ENCODE results near the gene RAP2B.
"Not testable (repeated sequence)": the region's sequence is repeated elsewhere in the genome, so short reads cannot be mapped to it uniquely, and the experiment has no call there.

The RAP2B gene

DNA sequence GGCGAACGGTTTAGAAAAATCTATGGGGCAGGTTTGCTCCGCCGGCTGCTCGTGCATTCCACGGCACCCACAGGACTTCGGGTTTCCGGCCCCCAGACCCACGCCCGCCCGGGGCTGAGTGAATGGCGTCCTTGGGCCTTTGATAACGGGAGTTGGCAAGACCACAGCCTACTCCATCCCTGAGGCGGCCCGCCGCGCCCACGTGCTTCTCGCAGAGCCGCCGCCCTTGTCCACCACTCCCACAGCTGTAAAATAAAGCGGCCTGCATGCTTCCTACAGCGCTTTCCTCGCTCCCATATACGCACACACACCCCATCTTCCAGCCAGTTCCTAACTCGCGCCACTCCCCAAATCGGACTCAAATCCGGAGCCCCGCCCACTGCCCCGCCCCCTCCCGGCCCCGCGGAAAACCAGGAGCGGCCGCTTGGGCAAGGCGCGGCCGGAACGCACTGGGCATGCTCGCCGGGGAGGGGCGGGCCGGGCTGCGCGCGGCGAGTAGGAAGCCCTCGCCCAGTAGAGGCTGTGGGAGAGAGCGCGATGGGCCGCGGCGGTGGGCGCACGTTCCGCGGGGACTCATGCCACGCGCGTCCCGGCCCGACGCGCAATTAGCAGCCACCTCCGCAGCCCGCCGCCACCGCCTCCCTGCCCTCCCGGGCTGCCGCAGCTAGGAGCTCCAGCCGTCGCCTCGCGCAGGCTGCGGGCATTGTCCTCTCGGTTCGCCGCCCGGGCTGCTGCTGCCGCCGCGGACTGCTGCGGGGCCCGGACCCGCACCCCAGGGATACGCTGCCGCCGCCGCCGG is at the start of gene RAP2B:
Gene RAP2B, plus strand, starts transcription at position 513 of the 799 bp plus-strand sequence. CDS start 468 bp downstream, outside the sequence.
- peak; percentile 96 for DNase-seq

DNA sequence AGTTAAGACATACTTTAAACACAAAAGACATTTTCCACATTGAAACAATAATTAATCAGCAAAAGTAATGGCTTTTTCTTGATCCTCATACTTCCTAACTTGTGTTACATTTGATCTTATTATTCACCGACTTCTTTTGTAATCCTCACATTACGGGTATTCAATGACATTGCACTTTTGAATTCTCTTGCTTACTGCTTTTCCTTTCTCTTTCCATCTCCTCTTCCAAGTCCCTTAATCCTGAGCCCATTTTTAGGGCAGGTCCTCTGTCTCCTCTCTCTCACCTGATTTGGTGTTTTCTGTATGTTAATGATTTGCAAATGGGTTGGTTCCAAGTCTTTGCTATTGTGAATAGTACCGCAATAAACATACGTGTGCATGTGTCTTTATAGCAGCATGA is 48.5 kb upstream of the RAP2B start:
- no peak for DNase-seq

DNA sequence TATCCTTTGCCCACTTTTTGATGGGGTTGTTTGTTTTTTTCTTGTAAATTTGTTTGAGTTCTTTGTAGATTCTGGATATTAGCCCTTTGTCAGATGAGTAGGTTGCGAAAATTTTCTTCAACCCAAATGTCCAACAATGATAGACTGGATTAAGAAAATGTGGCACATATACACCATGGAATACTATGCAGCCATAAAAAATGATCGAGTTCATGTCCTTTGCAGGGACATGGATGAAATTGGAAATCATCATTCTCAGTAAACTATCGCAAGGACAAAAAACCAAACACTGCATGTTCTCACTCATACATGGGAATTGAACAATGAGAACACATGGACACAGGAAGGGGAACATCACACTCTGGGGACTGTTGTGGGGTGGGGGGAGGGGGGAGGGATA is 47.8 kb upstream of the RAP2B start:
- not testable (repeated sequence) for DNase-seq

DNA sequence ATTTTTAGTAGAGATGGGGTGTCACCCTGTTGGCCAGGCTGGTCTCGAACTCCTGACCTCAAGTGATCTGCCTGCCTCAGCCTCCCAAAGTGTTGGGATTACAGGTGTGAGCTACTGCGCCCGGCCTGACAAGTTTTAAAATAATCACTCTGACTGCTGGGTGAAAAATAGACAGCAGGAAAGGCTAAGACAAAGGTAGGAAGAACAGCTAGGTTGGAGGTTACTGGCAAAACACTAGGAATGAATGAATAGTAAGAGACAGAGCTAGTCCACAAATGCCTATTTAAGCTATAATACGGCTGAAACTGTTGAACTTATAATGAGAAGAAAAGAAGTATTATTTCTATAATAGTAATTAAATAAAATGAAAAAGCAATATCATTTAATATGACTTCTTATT is 46.7 kb upstream of the RAP2B start:
- DNase-seq: no peak

DNA sequence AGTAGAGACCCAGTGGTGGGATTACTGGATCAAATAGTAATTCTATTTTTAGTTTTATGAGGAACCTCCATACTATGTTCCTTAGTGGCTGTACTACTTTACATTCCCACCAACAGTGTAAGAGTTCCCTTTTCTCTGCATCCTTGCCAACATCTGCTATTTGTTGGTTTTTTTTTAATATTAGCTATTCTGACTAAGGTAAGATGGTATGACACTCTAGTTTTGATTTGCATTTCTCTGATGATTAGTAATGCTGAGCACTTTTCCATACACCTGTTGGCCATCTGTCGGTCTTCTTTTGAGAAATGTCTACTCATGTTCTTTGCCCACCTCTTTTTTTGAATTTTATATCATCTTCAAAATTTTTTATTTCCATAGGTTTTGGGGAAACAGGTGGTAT is 34.2 kb upstream of the RAP2B start:
- DNase-seq: peak; percentile 54

DNA sequence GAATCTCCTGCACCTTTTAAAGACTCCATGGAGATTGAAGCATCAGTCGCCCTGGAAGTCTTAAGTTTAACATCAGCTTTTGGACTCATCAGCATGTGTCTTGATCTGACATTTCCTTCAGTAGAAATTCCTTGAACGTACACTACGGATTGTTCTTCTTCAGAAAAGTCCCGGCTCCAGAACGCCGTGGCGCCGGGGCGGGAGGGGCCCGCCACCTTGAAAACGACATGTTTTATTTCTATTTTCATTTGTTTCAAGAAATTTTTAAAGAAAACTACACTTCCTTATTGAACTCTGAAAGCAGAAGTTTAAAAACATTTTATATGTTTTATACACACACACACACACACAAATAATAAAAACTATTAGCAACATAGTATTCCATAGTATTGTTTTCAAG is 32.6 kb upstream of the RAP2B start:
- no peak for DNase-seq

DNA sequence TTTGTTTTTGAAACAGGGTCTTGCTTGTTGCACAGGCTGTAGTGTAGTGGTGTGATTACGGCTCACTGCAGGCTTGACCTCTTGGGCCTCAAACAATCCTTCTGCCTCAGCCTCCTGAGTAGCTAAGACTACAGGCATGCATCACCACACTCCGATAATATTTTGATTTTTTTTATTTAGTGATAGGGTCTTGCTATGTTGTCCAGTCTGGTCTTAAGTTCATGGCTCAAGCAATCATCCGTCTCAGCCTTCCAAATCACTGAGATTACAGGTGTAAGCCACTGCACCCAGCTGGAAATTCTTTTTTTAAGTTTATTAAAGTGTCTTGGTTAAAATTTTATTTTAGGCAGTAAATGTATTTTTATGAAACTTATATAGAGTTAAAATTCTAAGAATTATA is 32.2 kb upstream of the RAP2B start:
- DNase-seq: no peak

DNA sequence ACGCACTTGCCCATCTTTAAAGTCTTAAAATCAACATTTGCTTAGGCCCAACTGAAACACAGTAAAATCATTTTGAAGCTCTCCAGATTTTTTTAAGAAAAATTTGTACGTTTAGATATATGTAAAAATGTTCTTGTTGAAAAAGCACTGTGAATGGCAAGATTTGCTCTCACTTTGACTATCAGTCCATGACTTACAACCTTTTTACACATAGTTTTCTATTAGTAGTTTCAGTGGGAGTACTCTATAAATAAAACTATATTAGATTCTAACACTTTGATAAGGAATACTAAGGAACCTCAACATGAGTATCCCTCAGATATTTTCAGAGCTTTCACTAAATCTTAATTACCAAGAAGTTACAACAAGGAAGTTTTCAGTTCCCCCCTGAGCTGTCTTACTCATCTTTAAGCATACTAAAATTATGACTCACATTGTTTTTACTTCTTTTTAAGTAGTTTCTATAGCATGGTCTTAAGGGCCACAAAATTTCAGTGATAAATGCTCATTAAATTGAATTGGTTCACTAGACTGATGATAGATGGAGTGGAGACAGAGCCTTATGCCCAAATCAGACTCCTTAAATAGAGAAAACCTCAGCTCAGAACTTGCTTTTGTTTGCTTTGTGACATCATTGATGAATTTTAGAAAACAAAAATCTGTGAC is 31.6 kb upstream of the RAP2B start:
- DNase-seq: peak; percentile 87

DNA sequence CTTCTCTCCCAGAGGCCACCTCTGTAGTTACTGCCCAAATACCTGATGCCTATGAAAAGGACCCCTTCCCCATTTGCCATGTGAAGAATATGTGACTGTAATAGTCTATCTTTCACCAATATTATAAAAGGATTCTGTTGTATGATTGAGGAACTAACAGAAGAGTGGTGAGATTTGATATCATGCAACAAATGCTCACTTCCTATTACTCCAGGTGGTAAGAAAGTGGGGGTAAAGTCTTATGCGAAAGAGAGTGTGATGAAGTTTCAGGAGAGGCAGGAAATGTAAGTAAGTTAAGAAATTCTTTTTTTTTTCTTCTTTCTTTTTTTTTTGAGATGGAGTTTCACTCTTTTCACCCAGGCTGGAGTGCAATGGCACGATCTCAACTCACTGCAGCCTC is 24.4 kb upstream of the RAP2B start:
- no peak for DNase-seq

DNA sequence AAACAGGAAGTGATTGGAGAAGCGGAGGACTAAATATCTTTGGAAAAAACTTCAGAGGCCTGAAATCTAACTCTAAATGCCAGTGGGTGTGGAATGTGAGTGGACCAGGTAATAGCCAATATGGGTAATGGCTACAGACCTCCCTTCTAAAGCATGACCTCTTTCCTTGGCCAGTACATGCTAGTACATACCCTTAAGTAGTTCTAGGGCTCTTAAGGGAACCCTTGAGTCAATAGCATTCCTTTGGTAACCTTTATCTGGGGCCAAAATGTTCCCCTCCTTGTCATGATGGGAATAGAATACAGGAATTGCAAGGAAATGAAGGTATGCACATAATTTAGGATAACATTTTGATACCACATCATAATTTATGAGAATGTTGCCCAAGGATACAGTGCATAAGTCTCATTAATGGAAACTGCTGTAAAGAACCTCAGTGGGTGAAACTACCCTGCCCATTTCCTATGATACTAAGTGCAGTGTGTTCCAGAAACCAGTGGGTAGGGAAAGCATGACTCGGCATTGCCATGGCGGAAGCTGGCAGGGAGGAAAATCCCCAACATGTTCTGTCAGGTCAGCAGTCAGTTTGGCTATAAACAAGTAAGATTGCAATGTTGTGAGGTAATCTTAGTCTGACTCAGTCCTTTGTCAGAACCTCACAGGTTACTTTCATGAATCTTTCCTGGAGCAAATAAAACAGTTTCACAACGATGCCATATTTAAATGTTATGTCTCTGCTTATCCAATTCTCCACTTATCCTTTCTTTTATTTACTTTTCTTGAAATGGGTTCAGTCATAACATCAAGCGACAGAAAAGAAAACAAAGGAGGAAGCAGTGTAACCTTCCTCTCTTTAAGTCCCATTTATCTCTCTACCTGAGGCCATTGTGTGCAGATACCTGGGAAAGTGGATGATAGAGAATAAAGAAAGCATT is 23.5 kb upstream of the RAP2B start:
- DNase-seq: peak; percentile 87

DNA sequence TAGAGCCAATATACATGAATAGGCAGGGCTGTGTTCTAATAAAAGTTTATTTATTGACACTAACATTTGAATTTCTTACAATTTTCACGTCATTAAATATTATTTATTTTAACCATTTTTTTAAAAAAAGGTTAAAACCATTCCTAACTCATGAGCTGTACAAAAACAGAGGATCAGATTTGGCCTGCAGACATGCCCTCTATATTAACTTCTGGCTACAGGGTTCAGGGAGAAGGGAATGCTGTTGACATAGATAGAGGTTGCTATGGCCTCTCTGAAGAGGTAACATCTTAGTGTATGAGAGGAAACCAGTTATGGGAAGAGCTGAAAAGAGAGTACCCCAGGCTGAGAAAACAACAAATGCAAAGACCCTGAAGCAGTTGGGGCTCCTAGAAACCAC is 19.1 kb upstream of the RAP2B start:
- no peak for DNase-seq

DNA sequence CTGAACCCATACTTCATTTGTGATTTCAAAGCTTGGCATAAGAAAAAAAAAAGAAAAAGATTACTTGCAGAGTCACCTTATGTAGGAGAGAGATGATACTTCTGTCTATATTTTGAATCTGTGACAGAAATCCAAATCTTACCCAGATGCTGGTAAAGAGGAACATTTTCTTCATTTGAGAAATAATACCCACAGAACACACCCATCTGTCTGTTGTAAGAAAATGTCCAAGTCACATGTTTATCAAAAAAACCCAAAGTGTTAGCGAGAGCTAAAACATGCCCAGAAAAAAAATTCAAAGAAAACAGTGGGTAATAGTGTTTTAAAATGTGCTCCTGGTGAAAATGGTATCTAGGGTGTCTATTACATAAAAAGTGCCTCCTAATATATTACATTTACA is 18.0 kb upstream of the RAP2B start:
- no peak for DNase-seq

DNA sequence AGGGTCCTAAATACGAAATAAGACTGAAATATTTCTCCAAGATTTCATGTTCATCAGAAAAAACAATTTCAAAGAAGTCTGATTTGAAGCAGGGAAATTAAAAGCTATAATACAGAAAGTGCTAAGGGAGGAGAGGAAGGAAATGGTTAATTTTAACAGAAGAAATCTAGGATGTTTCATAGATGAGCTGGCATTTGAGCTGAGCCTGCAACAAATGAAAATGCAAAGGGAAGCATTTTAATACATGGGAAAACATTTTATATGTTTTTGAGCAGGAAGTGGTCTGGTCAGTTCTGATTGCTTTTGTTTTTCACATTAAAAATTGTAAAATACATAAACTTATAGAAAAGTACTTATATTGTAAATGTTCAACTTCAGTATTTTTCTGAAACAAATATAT is 17.2 kb upstream of the RAP2B start:
- DNase-seq: peak; percentile 73

DNA sequence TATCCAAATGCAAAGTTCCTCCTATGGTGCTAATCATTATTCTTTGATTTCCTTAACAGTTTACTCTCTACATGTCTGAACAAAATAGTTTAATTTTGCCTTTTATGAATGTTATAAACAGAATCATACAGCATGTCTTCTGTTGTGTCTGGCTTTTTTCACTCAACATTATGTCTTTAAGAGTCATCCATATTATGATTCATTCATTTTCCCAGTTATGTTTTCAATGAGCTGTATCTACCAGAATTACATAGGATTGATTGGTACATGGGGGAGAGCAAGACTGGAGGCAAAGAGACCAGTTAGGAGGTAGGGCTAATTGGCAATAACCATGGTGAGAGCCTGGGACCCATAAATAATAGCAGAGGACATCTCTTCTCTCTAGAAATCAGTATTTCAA is 16.6 kb upstream of the RAP2B start:
- peak; percentile 34 for DNase-seq

DNA sequence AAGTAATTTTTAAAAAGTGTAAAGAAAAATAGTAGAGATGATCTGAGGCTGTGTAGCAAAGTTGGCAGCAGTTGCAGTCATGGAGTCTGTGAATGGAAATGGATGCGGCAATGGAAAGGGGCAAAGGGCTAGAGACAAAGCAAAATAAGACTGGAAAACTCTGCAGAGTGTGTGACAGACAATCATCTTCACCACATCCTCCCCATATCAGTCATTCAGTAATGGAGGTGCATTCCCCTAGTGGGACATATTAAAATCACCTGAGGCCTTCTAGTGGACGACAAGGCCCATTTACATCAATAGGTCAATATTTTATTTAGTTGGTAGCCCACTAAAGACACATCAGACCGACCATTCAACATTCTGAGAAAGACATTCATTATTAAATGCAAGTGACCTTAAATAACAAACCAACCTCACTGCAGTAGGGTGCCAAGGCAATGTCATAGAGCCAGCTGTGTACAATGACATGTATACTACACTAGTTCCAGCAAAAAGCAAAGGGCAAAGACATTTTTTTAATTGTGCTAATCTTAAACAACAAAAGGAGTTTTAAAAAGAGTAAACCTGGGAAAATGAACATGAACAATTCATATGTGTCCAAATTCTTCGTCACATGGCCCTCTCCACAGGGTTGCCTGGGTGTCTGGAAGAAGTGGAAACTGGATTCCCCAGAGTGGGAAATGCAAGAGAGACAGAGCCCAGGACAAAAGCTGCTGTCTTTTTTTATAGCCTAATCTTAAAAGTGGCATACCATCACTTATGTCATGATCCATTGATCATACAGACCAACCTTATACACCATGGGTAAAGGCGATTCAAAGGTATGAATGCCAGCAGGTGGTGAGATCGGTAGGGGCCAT is 15.6 kb upstream of the RAP2B start:
- no peak for DNase-seq

DNA sequence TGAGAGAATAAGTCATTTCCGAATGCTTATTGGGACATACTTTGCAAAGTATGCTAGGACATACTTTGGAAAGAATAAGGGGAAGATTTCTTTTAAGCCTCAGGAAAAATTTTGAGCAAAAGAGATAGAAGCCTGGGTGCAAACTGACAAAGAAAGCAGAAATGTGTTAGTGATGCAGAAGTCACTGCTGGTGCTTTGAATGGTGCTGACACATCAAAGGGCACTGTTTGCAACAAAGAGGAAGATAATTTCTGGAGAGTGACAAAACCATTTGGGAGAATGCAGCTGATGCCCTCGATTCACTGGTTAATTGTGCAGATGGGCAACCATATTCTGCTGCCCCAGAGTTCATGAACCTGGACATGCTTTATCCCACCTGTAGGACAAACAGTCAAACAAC is 11.0 kb upstream of the RAP2B start:
- DNase-seq: no peak

DNA sequence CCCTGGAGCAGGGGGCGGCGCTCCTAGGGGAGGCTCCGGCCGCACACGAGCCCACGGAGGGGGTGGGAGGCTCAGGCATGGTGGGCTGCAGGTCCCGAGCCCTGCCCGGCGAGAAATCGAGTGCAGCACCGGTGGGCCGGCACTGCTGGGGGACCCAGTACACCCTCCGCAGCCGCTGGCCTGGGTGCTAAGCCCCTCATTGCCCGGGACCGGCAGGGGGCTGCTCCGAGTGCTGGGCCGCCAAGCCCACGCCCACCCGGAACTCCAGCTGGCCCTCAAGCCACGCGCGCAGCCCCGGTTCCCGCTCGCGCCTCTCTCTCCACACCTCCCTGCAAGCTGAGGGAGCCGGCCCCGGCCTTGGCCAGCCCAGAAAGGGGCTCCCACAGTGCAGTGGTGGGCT is 6.2 kb upstream of the RAP2B start:
- not testable (repeated sequence) for DNase-seq

DNA sequence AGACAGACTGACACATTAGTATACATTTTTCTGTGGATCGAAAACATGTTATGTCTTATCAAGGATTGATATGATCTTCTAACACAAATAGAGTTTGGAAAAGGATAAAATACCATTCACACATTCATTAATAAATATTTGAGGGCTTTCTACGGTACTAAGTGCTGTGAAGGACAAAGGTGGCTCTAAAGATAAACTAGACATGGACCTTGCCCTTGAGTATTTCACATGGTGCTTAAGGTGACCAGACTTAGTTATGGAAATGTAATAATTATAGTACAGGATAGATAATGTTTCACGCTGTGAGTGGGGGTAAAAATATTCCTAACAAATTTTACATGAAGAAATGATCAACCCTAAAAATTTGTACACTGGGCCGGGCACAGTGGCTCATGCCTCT is 3.8 kb upstream of the RAP2B start:
- DNase-seq: no peak

DNA sequence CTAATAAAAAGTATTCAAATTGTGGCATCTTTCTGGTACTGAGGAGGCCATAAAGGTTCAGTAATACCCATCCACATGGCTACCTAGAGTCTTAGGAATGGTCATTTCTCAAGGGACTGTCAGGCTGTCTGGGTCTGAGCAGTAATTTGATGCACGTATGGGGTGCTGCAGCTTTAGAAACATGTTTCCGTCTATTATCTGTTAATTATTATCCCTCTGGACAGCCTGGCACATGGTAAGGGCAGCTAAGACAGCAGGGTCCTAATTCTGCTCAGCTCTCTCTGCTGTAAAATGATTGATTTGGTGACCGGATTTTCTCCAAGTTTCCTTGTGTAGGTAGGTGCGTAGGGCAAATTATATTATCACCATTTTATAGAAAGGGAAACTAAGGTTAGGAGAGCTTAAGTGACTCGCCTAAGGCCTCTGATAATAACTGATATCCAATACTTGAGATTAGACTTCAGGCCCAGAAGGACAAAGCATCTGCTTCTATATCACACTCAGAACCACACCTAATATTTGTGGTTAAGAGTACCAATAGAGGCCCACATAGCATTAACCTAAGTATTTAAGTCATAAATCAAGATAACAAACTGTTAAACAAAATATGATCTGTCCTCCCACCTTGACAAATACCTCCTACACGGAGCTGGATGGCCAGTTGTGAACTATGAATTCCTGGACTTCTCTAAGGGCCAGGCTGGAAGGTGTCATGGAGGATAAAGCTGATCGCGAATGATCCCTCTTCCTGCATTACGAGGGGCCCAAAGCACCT is 2.9 kb upstream of the RAP2B start:
- no peak for DNase-seq

DNA sequence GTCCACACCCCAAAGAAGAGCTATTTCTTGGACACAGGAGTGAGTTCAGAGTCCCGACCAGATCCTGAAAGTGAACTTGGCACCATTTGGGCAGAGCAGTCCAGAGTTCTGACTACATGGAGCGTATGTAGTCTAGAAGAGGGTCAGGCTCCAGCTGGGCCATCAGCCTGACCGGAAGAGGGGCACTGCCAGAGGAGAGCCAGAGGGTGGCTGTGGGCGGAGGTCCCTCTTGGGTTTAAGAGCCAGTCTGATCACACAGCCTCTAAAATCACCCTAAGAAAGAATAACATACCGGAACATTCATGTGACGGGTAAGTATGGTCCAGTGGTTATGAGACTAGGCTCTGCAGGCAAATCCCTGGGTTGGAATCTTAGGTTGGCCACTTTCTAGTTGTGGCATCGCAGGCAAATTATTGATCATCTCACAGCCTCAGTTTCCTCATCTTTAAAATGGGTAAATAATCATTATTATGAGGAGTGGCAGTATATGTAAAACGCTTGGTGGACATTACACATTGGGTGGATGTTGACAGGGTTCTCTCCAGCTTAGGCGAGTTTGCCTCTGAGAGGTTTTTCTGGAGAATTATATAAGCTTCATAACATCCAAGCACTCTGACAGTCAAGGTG is 2.1 kb upstream of the RAP2B start:
- DNase-seq: no peak

DNA sequence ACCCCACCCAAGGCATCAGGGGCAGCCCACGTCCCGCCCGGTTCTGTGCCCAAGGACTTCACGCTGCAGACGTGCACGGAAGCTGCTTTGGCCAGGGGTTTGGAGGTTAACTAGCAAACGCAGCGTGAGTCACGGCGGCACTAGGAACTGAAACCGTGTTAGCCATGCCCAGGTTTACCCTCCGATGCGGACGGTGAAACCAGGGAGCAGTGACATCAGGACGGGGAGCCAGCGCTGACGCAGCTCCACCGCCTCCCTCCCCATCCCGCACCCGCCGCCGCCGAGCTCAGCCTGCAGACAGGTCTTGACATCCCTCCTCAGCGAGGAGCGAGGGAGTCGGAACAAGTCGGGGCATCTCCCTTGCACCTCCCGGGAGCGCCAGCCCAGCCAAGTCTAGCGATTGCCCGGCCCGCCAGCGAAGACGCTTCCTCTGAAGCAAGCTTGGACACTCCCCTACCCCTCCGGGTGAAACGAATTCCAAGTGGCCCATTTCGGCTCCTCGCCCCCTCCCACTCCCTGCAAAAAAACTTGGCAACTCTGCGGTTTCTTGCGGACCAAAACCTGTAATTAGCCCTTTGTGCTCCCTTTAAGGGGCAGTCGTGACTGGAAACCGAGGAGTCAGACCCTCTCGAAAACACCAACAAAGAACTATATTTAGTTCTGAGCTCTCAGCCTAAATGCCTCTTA is 1.4 kb upstream of the RAP2B start:
- peak; percentile 89 for DNase-seq
